Measurements from ENCODE around the gene THTPA.
"Not testable (repeated sequence)": the region's sequence is repeated elsewhere in the genome, so short reads cannot be mapped to it uniquely, and the experiment has no call there.

The THTPA gene

DNA sequence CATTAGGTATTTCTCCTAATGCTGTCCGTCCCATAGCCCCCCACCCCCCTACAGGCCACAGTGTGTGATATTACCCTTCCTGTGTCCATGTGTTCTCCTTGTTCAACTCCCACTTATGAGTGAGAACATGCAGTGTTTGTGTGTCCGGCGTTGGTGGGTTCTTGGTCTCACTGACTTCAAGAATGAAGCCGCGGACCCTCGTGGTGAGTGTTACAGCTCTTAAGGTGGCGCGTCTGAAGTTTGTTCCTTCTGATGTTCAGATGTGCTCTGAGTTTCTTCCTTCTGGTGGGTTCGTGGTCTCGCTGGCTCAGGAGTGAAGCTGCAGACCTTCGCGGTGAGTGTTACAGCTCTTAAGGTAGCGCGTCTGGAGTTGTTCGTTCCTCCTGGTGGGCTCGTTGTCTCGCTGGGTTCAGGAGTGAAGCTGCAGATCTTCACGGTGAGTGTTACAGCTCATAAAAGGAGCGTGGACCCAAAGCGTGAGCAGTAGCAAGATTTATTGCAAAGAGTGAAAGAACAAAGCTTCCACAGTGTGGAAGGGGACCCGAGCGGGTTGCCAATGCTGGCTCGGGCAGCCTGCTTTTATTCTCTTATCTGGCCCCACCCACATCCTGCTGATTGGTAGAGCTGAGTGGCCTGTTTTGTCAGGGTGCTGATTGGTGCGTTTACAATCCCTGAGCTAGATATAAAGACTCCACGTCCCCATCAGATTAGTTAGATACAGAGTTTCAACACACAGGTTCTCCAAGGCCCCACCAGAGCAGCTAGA, 27.9 kb downstream of the THTPA start:
- DNase-seq (ENCODE audit: low read depth in 2 of 2): not testable (repeated sequence)

DNA sequence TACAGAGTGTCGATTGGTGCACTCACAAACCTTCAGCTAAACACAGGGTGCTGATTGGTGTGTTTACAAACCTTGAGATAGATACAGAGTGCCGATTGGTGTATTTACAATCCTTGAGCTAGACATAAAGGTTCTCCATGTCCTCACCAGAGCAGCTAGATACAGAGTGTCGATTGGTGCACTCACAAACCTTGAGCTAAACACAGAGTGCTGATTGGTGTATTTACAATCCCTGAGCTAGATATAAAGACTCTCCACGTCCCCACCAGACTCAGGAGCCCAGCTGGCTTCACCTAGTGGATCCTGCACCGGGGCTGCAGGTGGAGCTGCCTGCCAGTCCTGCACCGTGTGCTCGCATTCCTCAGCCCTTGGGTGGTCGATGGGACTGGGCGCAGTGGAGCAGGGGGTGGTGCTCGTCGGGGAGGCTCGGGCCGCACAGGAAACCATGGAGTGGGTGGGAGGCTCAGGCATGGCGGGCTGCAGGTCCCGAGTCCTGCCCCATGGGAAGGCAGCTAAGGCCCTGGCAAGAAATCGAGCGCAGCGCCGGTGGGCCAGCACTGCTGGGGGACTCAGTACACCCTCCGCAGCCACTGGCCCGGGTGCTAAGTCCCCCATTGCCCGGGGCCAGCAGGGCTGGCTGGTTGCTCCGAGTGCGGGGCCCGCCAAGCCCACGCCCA, 28.6 kb downstream of the THTPA start:
- not testable (repeated sequence) for DNase-seq (ENCODE audit: low read depth in 2 of 2)

DNA sequence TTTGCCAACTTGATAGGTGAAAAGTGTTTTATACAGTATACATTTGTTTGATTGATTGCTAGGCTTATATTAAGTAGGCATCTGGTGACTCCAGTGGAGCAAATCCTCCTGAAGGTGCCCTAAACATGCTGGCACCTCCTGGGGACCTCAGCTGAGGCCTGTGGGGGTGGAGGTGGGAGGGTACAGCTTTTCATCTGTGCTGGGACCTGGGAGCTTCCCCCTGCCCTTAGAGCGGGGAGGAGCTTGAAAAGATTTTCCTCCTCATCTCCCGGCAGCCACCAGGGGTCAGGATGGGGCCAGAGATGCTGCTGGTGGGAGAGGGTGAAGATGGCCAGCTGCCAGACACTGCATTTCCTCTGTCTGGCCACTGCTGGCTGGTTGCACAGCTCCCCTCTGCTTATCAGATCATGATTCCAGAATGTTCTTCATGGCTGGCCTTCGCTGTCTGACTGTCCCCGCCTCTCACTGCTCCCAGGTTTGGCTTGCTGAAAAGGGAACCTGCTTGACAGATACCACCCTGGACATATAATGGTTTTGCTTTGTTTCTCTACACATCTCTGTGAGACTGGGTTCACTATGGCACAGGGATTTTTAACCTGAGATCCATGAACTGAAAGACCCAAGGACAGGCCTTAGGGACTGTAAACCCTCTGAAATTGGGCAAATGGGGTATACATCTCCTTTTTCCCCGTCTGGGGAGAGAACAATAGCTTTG, 33.0 kb downstream of the THTPA start:
- peak; percentile 69 to 80 for DNase-seq (ENCODE audit: low read depth in 2 of 2)

DNA sequence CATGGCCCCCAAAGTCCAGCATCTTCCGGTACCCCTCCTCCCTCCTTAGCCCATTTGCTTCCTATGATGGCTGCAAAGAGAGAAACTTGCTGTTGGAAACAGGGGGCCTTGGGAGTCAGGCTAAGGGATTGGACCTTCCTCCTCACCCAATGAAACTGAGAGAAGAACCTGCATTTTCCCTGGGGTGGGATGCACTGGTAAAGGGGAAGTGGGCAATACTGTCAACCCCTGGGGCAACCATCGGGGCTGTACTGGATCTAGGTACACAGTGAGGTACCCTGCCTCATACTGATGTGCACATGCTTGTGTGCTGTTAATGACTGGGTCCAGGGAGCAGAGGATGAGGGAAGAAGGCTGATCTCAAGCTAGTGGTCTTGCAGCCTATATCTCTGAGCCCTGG, 33.5 kb downstream of the THTPA start:
- no peak for DNase-seq (ENCODE audit: low read depth in 2 of 2)

DNA sequence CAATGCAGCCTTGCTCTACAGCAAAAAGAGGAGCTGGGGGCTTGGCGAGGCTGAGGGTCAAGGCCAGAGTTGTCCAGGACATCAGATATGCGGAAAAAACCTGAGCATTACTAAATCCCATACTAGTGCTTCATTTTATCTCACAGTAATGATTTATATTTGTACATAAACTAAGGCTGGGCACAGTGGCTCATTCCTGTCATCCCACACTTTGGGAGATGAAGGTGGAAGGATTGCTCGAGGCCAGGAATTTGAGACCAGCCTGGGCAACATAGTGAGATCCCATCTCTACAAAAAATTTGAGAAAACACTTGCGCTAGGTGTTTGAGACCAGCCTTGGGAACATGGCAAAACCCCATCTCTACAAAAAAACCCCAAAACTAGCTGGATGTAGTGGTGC, 34.1 kb downstream of the THTPA start:
- DNase-seq (ENCODE audit: low read depth in 2 of 2): no peak

DNA sequence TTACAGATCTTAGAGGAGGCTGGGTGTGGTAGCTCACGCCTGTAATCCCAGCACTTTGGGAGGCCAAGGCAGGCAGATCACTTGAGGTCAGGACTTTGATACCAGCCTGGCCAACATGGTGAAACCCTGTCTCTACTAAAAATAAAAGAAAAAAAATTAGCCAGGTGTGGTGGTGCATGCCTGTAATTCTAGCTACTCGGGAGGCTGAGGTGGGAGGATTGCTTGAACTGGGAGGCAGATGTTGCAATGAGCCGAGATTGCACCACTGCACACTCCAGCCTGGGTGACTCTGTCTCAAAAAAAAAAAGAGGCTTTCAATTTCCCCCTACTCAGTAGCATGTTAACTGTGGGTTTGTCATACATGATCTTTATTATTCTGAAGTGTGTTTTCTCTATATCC, 38.1 kb downstream of the THTPA start:
- DNase-seq (ENCODE audit: low read depth in 2 of 2): not testable (repeated sequence)

DNA sequence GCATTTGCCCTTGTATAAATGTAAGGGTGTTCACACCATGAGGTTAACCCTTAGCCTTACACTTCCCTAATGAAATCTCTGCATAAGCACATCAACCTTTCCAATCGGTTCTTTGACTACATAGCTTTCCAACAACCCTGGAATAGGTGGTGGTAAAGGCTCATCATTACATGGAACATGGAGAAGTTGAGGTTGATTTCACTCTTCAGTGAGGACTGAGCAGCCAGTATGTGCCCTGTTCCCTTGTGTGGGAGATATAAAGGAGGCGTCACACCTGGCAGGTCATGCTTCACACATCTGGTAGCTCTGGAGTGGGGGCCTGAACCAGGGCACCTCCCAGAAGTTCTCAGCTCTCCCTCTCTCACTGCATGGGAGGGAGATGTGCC, 44.2 kb downstream of the THTPA start:
- no peak for DNase-seq (ENCODE audit: low read depth in 2 of 2)

DNA sequence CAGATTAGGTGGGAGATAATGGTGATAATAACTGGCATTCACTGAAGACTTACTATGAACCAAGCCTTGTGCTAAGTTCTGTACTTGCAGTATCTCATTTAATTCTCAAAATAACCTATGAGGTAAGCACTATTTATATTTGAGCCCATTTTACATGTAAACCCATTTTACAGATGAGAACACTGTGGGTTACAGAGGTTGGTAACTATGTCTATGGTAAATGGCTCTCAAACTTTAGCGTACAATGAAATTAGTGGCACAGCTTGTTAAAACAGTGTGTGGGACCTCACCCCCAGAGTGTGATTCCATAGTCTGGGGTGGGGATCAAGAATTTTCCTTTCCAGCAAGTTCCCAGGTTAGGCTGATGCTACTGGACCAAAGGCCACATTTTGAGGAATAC, 44.7 kb downstream of the THTPA start:
- no peak for DNase-seq (ENCODE audit: low read depth in 2 of 2)

DNA sequence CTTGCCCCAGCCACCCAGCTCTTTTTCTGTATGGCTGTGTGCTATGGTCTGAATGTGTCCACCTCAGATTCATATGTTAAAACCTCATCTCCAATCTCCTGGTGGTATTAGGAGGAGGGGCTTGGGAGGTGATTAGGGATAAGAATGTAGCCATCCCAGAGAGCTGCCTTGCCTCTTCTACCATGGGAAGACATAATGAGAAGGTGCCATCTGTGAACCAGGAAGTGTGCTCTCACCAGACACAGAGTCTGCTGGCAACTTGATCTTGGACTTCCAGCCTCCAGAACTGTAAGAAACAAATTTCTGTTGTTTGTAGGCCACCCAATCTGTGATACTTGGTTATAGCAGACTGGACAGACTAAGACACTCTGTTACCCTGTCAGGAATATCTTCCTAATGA, 45.4 kb downstream of the THTPA start:
- no peak for DNase-seq (ENCODE audit: low read depth in 2 of 2)

DNA sequence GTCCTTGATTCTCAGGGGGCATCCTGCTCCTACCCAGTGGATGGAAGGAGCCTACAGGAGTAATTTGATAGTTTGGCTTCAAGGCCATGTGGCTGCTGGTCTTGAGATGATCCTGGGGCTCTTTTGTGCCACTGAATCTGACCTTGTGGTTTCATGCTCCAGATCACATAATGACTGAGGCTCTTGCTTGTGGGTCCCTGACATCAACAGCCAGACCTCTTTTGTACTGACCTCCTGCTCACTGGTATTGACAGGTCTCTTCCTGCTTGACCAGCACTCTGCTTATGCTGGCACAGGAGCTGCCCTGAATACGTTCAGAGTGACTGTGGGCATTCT, 45.7 kb downstream of the THTPA start:
- no peak for DNase-seq (ENCODE audit: low read depth in 2 of 2)

DNA sequence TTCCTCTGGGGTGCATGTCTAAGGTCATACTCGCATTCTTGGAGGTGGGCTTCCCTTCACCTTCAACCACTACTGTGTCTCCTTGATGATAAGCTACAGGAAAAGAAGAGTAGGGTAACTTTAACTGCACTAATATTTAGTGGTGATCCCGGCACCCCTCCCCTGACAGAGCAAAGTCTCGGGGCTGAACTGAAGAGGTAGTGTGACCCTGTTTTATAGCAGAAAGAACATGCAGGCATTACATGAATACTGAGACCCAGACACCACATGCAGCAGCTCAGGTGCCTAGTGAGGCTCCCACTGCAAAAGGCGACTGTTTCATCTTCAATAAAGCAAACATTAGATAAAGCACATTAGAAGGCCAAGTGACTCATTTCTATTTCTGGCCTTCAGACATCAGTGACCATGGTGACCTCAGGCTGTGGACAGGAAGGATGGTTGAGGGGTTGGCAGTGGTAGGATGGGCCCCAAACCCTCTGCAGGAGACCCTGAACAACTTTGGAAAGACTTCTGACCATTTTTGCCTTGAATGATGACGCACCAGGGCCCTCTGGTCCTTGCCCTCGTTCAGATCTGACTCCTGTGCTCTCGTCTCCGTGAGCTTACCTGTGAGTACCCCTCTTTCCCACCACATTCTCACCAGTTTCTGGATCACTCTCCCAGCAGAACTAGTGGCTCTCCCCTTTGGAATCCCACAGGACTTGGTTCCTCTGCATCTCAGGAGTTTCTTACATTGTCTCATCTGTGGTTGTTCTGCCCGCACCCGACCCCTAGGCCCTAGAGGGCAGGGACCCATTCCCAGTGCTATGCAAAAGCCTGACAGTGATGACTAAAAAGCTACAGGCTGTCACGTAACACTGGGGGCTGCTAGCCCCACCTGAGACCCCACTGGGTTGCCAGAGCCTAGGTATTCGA, 46.4 kb downstream of the THTPA start:
- no peak for DNase-seq (ENCODE audit: low read depth in 2 of 2)

DNA sequence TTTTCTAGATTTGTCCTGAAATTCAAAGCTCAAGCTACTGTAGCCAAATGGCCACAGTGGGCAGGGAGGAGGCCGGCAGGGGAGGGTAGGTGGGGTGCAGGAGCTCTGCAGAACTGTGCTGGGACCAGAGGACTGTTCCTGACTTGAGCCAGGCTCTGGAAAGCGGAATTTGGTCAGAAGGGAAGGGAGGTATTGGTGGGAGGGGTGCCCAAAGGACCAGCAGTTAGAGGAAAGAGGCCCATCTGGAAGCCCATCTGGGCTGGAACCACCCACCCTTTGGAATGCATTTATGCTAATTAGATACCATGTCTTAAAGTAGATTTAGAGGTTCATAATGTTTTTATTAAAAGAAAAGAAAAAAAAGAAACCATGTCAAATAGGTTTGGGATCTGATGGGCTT, 47.0 kb downstream of the THTPA start:
- DNase-seq (ENCODE audit: low read depth in 2 of 2): no peak

DNA sequence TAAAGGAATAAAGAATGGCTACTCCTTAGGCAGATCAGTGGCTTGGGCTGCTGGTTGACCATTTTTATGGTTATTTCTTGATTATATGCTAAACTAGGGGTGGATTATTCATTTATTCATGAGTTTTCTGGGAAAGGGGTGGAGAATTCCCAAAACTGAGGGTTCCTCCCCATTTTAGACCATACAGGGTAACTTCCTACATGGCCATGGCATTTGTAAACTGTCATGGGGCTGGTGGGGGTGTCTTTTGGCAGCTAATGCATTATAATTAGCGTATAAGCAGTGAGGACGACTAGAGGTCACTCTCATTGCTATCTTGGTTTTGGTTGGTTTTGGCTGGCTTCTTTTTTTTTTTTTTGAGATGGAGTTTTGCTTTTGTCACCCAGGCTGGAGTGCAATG, 48.1 kb downstream of the THTPA start:
- no peak for DNase-seq (ENCODE audit: low read depth in 2 of 2)

DNA sequence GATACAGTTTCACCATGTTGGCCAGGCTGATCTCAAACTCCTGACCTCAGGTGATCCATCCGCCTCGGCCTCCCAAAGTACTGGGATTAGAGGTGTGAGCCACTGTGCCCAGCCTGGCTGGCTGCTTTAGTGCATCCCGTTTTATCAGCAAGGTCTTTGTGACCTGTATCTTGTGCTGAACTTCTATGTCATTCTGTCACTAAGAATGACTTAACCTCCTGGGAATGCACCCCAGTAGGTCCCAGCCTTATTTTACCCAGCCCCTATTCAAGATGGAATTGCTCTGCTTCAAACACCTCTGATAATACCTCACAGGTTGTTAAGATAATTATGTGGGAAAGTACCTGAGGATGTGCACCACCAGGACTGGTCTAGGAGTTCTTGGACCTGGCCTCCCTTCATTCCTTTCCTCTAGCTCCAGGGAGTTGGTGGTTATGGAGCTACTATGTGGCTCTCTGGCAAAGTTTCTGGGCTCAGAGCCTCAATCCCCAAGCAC, 48.7 kb downstream of the THTPA start:
- DNase-seq (ENCODE audit: low read depth in 2 of 2): no peak

DNA sequence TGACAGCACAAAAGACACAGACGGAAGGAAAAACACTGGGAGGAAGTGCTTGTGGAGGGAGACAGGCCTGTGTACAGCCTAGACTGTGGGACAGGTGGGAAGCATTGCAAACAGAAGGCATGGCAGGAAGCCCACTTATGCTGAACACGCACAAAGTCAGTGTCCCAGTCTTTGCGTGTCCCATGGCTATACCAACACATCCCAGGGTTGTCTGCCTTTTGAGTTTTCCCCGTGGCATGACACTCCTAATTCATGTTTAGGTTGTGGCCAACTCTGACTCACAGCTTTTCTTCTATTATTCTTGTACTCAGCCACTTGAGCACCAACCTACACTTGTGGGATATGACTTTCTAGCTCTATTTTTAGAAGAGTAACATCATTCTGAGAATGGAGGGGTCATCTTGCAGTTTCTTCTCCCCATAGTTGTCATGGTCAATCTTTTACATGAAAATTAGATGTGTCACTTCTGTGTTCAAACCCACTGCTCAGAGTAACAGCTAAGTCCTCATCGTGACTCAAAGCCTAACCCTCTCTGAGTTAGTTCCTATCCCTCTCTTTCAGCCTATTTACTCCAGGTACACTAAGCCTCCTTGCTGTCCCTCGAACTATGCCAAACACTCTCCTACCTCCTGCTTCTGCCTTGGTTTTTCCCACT, 50.0 kb downstream of the THTPA start:
- no peak for DNase-seq (ENCODE audit: low read depth in 2 of 2)

DNA sequence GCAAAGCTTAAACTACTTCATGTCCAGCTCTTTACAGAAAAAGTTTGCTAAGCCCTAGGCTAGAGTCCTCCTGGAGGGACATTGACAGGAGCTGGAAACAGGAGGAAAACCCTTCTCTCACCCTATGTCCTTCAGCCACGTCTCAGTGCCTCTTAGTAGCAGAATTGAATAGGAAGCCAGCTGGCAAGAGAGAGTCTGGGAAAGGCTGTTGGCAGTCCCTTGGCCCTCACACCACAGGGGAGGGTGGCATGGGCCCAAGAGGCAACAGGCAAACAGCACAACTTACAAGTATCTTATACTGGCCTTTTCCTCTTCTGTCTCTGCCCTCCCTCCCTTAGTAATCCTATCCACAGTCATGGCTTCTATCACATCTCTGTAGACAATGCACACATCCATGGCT, 52.4 kb downstream of the THTPA start:
- DNase-seq (ENCODE audit: low read depth in 2 of 2): no peak

DNA sequence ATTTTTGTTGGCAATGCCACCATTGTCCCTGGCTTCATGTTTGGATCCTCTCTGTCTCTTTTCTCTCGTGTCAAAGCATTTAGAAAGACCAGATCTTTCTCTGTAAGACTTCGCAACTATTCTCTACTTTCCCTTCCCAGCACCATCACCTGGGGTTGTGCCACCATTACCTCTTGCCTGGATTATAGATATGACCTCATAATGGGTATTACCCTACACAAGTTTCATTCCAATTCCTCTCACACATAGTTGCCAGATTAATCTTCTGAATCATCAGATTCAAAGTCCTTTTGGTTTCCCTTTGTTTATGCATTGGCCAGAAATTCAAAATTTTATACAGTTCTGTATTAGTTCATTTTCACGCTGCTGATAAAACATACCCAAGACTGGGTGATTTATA, 52.9 kb downstream of the THTPA start:
- DNase-seq (ENCODE audit: low read depth in 2 of 2): no peak

DNA sequence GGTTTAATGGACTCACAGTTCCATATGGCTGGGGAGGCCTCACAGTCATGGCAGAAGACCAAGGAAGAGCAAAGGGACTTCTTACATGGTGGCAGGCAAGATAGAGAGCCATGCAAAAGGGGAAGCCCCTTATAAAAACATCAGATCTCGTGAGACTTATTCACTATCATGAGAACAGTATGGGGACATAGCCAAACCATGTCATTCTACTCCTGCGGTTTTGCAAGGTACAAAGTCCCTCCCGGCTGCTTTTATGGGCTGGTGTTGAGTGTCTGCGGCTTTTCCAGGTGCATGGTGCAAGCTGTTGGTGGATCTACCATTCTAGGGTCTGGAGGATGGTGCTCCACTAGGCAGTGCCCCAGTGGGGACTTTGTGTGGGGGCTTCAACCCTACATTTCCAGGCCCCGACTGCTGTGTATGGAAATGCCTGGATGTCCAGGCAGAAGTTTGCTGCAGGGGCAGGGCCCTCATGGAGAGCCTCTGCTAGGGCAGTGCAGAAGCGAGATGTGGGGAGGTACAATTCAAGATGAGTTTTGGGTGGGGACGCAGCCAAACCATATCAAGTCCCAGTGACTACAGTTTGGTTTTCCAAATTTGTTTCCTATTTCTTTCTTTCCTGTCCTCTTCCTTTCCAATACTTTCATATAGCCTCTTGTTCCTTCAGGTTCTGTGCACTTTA, 53.5 kb downstream of the THTPA start:
- not testable (repeated sequence) for DNase-seq (ENCODE audit: low read depth in 2 of 2)
